GM19099 (cell line): ENCODE data around the gene STARD13.

Experiments
- POLR2A ChIP-seq: IDR thresholded peaks from 3 replicates; pipeline ENCODE4 v1.6.1; 2011; ENCODE audit warnings: low read depth; ENCODE audit not compliant: insufficient read length; ENCODE audit errors: extremely low read depth

STARD13 gene

GRCh38 chr13:33176526-33176925 is 109.0 kb downstream of the STARD13 start:
- TF ChIP-seq POLR2A: no peak

- no peak for TF ChIP-seq POLR2A
These were observed 109.6 kb downstream of the STARD13 start for GRCh38 chr13:33175991-33176390.

- TF ChIP-seq POLR2A: no peak
These were observed 110.6 kb downstream of the STARD13 start for GRCh38 chr13:33174931-33175330.

GRCh38 chr13:33174491-33174890 is 111.1 kb downstream of the STARD13 start:
- TF ChIP-seq POLR2A: no peak

- no peak for TF ChIP-seq POLR2A
These were observed 112.6 kb downstream of the STARD13 start for GRCh38 chr13:33172911-33173310.

GRCh38 chr13:33172400-33172799 is 113.2 kb downstream of the STARD13 start:
- no peak for TF ChIP-seq POLR2A

GRCh38 chr13:33169273-33169980 is 116.1 kb downstream of the STARD13 start:
- TF ChIP-seq POLR2A: no peak

- no peak for TF ChIP-seq POLR2A
These were observed 117.1 kb downstream of the STARD13 start for GRCh38 chr13:33168321-33168960.

GRCh38 chr13:33167491-33167890 is 118.1 kb downstream of the STARD13 start:
- TF ChIP-seq POLR2A: no peak

GRCh38 chr13:33165787-33166186 is 119.8 kb downstream of the STARD13 start:
- no peak for TF ChIP-seq POLR2A

GRCh38 chr13:33164331-33164730 is 121.2 kb downstream of the STARD13 start:
- no peak for TF ChIP-seq POLR2A

- no peak for TF ChIP-seq POLR2A
These were observed 126.7 kb downstream of the STARD13 start for GRCh38 chr13:33158816-33159215.

GRCh38 chr13:33158271-33158670 is 127.3 kb downstream of the STARD13 start:
- no peak for TF ChIP-seq POLR2A

- no peak for TF ChIP-seq POLR2A
These were observed 130.6 kb downstream of the STARD13 start for GRCh38 chr13:33154911-33155310.

GRCh38 chr13:33153421-33154404 is 131.8 kb downstream of the STARD13 start:
- TF ChIP-seq POLR2A: no peak
